HG02884 (cell line): ENCODE measurements around the gene SYCP2.

Experiments used
- ATAC-seq: cut with Tn5 transposase; IDR thresholded peaks from one replicate; pipeline ENCODE4 v1.9.1; 2021; ENCODE audit warnings: mild to moderate bottlenecking, moderate library complexity; ENCODE audit not compliant: unreplicated experiment

SYCP2 gene

DNA sequence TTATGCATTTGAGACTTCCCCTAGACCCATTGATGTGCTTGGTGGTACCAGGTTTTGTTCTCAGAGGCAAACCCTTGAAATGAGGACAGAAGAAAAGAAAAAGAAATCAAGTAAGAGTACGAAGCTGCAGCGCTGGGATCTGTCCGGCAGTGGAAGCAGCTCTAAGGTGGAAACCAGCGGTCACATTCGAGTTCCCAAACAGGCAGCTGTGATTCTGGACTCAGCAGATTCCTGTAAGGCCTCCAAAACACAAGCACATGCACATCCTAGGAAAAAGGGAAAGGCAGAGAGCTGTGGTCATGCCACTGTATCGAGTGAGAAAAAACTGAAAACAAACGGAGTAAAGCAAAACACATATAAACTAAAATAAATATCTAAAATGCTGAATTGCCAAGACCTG lies 11.3 kb upstream of the SYCP2 start:
- no peak for ATAC-seq

DNA sequence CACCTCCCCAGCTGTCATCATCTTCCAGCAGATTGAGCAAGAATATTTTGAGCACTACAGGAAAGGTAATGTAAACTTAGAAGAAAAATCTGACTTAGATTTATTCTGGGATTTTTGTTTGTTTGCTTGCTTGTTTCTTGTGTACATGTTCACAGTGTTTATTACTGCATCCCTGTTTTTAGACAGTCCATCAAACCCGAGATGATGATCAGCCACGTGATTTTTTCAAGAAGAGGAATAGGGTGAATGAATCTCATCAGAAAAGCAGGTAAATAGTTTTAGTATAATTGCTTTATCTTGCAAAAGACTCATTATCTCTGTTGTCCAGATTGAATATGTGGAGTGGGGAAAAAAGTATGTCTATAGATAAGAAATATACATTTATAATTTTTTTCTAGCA lies 8.8 kb upstream of the SYCP2 start:
- no peak for ATAC-seq

DNA sequence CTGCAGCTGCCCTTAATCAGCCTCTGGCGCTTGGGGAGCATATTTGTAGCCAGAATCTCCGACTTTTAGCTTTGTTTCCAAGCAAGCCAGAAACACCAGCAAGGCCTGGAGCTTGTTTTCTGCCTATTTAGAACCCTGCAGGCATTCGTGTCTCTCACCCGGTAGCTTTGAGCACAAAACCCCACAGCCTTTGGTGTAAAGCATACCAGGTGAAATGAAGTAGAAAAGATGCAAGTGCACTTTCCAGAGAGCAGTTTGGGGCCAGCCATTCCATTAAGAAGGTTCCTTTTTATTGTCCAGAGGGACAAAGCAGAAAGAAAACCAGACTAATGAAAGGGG lies 7.5 kb upstream of the SYCP2 start:
- ATAC-seq, result peak; percentile 4

DNA sequence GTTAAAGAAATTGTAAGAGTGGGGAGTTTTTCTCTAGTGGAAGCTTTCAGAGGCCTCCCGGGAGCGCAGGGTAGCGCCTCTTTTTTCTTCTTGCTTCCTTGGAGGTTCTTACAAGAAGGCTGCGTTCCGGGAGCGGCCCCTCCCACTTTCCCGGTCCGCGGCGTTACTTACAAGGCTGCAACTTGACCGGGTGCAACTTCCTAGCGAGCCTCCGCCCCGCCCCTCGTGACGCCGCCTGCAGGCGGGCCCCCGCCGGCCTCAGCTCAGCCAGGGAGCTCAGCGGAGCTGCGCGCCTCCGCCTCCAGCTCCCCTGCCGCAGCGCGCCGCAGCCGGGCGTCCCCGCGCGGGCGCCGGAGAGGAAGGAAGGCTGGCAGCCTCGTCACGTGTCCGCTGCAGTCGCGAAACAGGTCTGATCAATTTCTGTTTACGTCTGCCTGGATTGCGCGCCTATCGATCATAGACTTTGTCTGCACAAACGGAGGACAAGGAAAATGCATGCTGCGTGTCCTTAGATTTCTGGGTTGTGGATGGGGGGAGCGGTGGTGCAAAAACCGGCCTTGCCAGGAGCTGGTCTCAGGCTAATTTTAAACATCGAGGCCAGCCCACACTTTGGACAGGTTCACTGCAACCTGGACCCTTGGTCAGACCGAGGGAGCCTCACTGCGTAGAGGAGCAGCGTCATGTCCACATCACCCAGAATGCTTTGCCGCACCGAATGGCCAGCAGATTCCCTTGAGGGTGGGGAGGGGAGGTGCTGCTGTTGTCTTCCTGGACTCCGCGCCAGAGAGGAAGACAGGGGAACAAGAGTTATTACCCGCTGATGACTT lies 6.9 kb upstream of the SYCP2 start, which contains the start of the genes FAM217B and PPP1R3D:
TSS of gene FAM217B (plus strand) at position 261 of the 827 bp plus-strand sequence. CDS start 3,555 bp downstream, outside the sequence.
TSS of gene PPP1R3D (minus strand) at position 177 of the 827 bp plus-strand sequence. CDS start 374 bp downstream, outside the sequence.
- peak; percentile 94 for ATAC-seq

DNA sequence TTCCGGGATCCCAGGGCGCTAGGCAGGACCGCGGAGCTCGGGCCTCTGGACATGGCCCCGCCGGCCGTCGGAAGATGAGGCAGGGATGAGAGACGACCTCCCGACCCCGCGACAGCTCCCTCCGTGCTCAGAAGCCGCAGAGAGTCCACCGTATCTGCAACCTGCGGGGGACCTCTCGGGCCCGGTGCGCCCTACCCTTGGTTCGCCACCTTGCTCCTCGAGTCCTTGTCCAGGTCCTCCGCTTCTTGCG lies 6.4 kb upstream of the SYCP2 start:
- ATAC-seq, result peak; percentile 37

DNA sequence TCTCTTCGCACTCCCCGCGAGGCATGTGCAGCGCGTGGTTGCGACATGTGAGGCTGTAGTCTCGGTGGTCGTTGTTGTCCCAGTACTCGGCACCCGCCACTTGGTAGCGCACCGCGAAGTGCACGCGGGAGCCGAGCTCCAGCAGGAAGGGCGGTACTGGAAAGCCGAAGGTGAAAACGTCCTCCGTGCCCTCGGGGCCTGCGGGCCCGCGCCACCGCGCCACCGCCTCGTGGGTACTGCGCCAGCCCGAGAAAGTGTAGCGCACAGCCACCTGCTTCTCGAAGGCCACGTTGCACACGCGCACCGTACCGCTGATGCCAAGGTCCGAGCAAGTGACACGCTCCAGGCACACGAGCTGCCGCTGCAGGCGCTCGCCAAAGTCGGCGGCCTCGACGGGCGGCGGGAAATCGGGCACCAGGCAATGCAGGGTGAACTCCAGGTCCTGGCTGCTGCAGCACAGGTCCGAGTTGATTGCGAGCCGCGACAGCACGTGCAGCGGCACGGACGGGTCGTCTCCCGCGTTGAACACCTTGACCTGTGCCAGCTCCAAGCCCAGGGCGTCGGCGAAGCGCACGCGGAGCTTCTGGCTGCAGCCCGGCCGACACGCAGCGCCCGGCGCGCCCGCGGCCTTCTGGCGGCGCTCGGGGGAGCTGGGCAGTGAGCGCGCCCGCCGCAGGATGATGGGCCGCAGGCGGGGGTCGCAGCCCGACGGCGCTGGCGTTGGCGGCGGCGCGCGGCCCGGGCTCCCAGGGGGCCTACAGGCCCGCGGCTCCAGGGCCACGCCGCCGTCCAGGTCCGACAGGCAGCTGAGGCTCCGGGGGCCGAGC lies 5.8 kb upstream of the SYCP2 start:
- ATAC-seq, result peak; percentile 16

DNA sequence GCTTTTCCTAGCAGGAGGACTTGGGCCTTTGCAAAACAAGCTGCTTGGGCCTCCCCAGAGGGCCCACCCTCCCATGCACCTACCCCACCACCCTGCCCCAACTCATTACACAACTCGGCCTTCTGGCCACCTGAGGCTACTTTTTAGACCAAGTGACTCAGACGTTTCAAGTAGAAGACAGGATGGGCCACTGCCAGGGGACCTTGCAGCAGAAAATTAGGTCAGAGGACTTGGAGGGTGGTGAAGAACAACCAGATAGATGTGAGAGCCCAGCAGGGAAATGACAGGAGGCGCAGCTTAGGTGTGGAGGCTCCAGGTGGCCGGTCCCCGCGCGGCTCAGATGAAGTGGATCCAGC lies 5.2 kb upstream of the SYCP2 start:
- ATAC-seq, result no peak

DNA sequence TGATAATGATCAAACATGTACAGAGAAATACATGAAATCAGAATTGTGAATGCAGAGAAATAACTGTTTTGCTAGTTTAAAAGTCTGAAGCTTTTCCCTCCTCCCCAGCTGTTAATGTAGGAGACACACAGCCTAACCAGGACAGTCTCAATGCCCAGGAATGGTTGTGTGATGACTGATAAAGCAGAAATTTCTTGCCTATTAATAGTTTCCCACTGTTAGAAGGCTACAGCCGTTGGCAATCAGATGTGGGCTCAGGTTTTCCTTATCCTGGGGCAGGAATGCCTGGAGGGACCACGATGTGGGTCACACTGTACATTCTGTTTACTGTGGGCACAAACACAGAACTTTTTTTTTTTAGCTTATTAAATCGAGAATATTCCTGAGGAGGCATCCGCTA lies 4.8 kb upstream of the SYCP2 start:
- no peak for ATAC-seq

DNA sequence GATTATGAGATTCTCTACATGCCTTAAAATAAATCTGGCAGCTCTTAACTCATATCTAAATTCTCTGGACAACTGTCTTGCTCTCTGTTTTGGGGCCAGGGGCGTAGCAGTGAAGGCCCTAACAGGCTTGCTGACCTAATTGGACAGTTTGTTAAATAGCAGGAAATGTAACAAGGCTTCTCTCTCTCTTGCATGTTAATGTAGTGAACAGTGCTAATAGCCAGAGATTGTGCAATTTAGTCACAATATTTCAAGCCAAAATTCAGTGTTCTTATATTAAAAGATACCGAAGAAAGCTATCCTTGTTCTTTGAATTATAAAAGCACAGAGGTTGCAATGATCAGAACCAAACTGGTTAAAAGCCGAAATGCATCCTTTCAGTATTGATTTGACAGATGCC lies 3.7 kb upstream of the SYCP2 start:
- no peak for ATAC-seq

DNA sequence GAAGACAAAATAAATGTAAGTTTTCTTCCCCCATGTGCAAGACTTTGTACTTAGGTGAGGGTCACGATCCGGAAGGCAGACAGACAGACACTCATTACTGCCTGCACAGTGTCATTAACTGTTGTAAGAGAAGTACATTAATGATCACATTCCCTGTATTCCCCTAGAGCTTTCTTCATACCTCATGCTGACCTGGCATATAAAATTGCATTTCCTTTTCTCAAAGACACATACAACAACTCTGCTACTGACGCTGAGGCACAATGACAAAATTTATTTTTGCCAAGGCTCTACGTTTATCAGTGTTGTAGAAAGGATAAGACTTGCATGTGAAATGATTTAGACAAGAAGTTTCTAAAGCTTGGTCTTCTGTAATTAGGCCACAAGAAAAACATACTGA lies 3.0 kb upstream of the SYCP2 start:
- no peak for ATAC-seq

DNA sequence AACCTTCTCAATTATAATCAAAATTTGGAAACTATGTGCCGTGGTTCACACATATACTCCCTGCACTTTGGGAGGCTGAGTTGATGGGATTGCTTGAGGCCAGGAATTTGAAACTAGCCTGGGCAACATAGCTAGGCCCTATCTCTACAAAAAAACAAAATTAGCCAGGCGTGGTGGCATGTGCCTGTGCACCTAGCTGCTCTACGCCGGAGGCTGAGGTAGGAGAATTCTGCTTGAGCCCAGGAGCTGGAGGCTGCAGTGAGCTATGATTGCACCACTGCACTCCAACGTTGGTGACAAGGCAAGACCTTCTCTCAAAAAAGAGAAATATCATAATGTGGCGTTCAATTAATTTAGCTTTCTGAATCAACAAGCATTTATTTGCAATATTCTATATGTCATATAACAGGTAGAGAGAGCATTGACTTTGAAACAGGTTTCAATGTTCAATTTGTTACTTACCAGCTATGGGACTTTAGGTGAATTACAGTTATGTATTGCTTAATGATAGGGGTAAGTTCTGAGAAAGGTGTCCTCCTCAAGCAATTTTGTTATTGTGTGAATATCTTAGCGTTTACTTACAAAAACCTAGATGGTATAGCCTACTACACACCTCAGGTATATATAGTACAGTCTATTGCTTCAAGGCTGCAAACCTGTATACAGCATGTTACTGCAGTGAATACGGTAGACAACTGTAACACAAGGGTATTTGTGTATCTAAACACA lies 2.2 kb upstream of the SYCP2 start:
- ATAC-seq, result no peak

DNA sequence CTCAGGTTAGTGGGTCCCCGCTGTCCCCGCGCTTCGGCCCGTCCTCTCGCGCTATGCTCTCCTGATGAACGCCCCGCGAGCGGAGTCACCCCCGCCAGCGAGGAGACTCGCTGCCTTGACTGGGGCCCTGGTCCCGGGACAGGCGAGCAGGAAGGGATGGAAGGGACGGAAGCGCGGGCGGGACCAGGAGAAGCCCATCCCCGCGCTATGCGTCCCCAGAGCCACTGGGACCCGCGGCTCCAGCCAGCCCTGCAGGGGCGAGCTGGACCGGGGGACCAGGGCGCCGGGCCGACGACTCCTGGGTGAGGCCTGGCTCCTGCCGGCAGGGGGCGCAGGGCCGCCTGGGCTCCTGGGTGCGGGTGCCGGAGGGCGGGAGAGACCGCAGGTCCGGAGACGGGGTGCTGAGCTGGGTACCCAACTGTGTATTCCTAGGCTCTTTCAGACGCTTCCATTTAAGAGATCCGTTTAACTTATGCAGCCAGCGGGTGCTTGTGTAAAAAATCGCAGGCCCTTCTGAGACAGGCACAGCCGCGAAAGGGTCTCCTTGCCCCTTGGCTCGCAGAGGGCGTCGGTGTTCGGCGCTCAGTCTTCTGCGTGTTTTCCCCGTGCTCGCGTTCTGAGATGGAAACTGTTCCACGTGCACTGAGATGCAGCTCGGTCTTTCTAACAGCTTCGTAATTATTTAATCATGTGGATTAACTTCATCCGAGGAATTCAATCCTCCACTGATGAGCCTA lies 580 bp upstream of the SYCP2 start:
- ATAC-seq, result peak; percentile 94

DNA sequence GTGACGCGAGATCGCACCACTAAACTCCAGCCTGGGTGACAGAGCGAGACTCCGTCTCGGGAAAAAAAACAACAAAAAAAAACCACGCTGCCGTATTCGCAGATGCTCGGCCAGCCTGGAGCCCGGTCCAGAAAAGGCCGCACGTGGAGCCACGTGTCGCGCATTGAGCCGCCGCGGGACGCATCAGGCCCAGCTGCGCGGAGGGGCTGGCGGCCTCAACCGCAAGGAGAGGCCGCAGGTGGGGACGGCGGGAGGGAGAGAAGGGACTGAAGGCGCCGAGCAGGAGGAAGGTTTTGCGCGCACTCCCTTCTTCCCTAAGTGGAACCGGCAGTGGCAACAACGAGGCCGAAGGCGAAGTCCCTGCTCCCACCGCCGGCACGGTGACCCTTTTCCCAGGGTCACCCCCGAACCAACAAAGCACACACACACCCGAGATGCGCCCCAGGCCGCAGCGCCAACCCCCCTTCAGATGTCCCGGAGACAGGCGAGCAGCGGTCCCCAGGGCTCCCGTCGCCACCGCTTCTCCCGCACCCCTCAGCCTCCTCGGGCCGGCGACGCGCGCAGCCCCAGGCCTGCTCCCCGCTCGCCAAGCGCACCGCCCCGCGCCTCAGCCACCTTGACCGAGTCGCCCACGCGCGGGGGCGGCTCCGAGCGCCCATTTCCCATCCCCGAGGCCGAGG lies 681 bp downstream of the SYCP2 start:
- ATAC-seq, result no peak

DNA sequence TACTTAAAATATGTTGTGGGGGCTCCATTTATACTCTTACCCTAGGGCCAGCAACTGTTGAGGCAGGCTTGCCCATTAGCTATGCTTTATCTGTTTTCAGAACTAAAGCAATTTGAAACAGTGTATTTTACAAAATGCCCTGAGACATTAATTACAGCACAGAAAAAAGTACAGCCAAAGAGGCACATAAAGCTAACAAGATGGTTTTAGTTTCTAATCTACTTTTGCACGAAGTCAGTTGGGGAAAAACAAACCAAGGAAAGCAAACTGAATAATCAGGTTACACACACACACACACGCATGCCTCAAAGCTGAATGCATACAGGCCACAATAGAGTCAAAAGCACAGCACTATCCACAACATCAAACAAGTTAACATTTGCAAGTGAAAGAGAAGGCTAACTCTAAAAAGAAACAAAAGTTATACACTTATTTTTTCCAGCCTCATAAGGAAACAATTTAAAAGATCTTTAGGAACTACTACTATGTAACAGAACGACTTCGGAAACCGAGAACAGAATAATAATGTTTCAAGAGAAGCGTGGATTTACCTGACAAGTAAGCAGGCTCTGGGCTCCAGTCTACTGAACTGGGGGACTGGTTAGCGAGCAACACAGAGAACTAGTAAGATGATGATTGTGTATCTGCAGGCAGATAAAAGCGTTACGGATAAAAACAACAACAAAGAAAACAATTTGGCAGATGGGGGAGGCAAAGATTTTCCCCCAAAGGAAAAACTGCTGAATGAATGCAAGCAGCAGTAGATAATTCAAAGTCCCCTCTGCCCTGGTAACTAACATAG lies 1.7 kb downstream of the SYCP2 start:
- no peak for ATAC-seq

DNA sequence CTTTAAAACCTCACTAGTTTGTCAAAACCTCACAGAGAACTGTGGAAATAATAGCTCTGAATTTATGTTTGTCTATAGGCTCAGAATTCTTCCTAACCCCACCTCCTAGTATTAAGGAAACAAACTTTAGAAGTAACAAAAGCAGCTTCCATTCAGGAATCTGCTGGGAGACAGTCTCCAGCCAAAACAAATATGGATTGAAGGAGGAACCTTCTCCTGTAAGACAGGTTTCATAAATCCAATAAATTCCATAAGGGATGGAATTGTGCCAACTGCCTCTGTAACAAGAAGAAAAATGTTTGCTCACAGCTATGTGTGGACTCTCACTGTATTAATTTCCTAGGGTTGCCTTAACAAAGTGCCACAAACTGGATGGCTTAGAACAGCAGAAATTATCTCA lies 7.5 kb downstream of the SYCP2 start:
- no peak for ATAC-seq

DNA sequence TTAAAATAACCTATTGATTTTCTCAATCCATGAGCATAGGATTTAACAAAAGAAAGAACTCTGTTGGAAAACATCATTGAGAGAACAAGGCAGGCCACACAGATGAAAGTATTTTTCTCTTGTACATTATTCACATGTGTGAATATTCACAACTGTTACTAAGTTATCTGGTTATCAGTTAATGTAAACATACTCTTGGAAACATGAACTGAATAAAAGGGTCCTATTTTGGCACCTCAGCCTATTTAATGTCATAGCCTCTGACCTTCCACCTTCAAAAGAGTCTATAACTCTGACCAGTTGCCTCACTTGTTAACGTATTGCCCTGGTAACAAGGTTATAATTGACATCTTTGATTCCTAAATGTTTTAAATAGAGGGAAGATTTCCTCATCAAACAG lies 8.1 kb downstream of the SYCP2 start:
- no peak for ATAC-seq

DNA sequence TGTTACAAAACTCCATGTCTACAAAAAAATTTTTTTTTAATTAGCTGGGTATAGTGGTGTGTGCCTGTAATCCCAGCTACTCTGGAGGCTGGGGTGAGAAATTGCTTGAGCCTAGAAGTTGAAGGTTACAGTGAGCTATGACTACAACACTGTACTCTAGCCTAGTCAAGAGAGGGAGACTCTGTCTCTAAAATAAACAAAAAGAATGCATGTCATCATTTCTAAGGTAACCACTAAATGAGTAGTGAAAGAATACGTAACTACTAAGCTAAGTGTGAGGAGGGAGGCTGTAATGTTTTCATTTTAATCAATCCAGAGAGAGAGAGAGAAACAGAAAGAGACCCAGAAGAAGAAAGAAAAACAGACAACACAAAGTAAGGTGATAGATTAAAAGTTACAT lies 9.9 kb downstream of the SYCP2 start:
- no peak for ATAC-seq

DNA sequence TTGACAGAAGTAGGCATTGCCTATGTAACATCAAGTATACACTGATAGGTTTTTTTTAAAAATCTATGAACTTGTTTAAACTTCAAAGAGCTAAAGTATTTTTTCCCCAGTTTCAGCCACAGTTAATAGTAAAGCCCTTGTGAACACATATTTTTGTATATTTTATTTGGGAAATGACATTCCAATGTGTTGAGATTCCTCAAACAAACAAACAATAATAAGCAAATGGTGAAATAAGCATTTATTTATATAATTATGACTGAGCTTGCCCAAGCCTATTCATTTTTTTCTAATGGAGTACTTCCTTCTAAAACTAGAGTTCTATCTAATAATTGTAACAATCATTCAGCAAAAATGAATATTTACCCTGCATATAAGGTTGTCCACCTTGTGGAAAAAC lies 12.5 kb downstream of the SYCP2 start:
- no peak for ATAC-seq

DNA sequence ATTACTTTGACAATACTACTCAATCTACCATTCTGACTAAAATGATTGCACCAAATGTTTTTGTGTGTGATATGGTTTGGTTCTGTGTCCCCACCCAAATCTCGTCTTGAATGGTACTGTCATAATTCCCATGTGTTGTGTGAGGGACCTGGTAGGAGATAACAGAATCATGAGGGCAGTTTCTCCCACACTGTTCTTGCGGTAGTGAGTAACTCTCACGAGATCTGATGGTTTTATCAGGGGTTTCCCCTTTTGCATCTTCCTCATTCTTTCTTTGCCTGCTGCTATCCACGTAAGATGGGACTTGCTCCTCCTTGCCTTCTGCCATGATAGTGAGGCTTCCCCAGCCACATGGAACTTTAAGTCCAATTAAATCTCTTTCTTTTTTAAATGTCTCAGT lies 20.8 kb downstream of the SYCP2 start:
- no peak for ATAC-seq

DNA sequence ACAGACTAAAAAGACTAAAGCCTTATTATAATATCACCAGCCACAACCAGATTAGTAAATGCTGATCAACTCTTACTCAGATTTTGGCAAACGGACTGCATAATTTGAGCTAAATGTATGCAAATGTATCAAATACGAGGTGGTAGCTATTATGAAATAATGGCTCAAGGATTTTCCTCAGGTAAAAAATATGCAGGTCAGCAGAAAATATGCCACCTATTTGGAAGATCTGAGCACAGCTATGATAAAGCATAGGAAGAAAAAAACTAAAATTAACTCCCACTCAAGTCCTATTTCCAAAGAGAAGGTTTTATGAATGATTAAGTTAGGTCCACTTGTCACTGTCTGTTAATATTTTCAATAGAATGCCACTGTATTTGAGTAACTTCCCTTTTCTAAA lies 22.4 kb downstream of the SYCP2 start:
- no peak for ATAC-seq
